ENCODE measurements around the gene IL1RAPL2.

DNA sequence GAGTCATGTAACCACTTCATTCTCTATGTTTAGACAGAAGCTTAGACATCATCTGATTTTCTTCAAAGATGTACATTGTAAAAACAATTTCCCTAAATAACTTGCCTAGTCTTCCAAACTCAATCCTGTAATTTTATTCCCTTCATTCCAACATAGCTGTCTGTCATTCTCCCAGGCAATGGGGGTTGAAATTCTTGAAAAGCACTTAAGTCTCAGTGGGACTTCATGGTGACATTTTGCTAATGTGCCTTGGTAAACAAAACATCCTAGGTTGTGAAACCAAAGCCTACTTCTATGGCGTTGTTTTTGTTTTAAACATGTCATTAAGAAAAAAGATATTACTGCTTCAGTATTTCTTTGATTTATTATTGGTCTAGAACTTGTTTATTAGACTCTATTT is 1134.3 kb downstream of the IL1RAPL2 start:
- TF ChIP-seq, protein P1, sequence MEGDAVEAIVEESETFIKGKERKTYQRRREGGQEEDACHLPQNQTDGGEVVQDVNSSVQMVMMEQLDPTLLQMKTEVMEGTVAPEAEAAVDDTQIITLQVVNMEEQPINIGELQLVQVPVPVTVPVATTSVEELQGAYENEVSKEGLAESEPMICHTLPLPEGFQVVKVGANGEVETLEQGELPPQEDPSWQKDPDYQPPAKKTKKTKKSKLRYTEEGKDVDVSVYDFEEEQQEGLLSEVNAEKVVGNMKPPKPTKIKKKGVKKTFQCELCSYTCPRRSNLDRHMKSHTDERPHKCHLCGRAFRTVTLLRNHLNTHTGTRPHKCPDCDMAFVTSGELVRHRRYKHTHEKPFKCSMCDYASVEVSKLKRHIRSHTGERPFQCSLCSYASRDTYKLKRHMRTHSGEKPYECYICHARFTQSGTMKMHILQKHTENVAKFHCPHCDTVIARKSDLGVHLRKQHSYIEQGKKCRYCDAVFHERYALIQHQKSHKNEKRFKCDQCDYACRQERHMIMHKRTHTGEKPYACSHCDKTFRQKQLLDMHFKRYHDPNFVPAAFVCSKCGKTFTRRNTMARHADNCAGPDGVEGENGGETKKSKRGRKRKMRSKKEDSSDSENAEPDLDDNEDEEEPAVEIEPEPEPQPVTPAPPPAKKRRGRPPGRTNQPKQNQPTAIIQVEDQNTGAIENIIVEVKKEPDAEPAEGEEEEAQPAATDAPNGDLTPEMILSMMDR (IDR thresholded peaks at IDR 0.05) = no peak
- TF ChIP-seq EZH2 (IDR thresholded peaks at IDR 0.05; ENCODE audit: borderline replicate concordance, insufficient read depth, low read depth, low read length, poor library complexity, severe bottlenecking) = no peak

Data from B cell (primary cell).